ENCODE results near the gene SDK2.

DNA sequence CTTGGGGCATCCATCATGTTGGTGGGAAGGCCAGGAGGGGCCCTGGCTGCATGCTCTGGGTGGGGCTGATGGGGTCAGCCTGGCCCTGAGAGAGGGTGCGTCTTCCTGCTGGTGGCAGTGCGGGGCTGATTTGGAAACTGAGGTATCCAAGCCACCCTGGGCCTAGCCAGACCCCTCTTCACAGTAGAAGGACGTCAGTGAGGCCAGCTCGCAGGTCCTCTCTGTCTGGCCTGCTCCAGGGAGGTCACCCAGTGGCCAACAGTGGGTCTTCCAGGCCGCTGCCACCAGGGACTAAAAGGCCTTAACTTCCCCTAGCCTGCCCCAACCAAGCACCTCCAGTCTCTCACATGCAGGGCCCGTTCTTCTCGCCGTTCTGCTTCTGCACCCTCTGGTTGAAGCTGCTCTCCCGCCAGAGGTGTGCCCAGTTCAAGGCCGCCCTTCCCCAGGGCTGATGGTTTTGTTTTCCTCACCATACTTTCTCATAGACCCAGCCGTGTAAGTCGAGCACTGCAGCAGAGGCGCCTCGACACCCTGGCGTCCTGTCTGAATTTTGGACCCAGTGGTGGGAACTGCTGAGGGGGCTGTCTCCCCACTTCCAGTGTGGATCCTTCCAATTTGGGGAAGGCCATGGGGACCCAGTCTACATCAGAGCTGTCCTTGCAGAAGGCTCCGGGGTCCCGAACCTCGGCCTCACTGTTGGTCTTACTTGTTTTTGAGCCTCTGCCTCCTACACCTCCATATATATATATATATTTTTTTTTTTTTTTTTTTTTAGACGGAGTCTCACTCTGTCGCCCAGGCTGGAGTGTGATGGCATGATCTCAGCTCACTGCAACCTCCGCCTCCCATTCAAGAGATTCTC lies 289.6 kb downstream of the SDK2 start:
- TF ChIP-seq, protein P1, sequence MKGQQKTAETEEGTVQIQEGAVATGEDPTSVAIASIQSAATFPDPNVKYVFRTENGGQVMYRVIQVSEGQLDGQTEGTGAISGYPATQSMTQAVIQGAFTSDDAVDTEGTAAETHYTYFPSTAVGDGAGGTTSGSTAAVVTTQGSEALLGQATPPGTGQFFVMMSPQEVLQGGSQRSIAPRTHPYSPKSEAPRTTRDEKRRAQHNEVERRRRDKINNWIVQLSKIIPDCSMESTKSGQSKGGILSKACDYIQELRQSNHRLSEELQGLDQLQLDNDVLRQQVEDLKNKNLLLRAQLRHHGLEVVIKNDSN (IDR thresholded peaks at IDR 0.05; ENCODE audit: borderline replicate concordance, low read depth) = no peak
- TF ChIP-seq, protein P2, sequence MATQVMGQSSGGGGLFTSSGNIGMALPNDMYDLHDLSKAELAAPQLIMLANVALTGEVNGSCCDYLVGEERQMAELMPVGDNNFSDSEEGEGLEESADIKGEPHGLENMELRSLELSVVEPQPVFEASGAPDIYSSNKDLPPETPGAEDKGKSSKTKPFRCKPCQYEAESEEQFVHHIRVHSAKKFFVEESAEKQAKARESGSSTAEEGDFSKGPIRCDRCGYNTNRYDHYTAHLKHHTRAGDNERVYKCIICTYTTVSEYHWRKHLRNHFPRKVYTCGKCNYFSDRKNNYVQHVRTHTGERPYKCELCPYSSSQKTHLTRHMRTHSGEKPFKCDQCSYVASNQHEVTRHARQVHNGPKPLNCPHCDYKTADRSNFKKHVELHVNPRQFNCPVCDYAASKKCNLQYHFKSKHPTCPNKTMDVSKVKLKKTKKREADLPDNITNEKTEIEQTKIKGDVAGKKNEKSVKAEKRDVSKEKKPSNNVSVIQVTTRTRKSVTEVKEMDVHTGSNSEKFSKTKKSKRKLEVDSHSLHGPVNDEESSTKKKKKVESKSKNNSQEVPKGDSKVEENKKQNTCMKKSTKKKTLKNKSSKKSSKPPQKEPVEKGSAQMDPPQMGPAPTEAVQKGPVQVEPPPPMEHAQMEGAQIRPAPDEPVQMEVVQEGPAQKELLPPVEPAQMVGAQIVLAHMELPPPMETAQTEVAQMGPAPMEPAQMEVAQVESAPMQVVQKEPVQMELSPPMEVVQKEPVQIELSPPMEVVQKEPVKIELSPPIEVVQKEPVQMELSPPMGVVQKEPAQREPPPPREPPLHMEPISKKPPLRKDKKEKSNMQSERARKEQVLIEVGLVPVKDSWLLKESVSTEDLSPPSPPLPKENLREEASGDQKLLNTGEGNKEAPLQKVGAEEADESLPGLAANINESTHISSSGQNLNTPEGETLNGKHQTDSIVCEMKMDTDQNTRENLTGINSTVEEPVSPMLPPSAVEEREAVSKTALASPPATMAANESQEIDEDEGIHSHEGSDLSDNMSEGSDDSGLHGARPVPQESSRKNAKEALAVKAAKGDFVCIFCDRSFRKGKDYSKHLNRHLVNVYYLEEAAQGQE (IDR thresholded peaks at IDR 0.05; ENCODE audit: low read depth, low read length) = no peak
